Measurements from ENCODE around the gene PTPRA. TPM values are rescaled to one million over a fixed set of nuclear protein-coding genes. Genes with fewer than 3 reads are reported as not detected.

The PTPRA gene
- total RNA-seq, 4 donors from 2014 or later: 18.9 to 32.5 (median 27.3) TPM

- in situ Hi-C loops (cut with MboI; ENCODE audit: low sequenced_read_pairs in 4 of 4) (no loop called here), intact Hi-C loops (cut with DNase I; ENCODE audit: low total_unique reads) (no loop called here)
- ATAC-seq (no peak), DNase-seq (no peak)
- no peak overlapping the region for H3K27ac ChIP-seq
- H3K4me3 ChIP-seq: no peak overlapping the region
- no peaks in the 10 kb centered on the region for H3K9me3 ChIP-seq
- no peak for TF ChIP-seq CTCF (IDR thresholded peaks at IDR 0.05 in 4 of 5, conservative IDR thresholded peaks at IDR 0.05 in 1 of 5)
- TF ChIP-seq POLR2A (IDR thresholded peaks at IDR 0.05): no peak
- no peaks in the 10 kb centered on the region for H3K27me3 ChIP-seq
- no peaks in the 10 kb centered on the region for H3K36me3 ChIP-seq
- peaks cover 0 to 7% of the 10 kb centered on the region in 2 donors for H3K4me1 ChIP-seq
These were observed 26.0 kb downstream of the PTPRA start for GRCh38 chr20:2899243-2899642.

- H3K36me3 ChIP-seq: no peaks in the 10 kb centered on the region
- TF ChIP-seq POLR2A (IDR thresholded peaks at IDR 0.05) (no peak), CTCF (IDR thresholded peaks at IDR 0.05 in 4 of 5, conservative IDR thresholded peaks at IDR 0.05 in 1 of 5) (no peak)
- H3K27me3 ChIP-seq: no peaks in the 10 kb centered on the region
- no peak overlapping the region for H3K4me3 ChIP-seq
- intact Hi-C loops (cut with DNase I; ENCODE audit: low total_unique reads) (no loop called here), in situ Hi-C loops (cut with MboI; ENCODE audit: low sequenced_read_pairs in 4 of 4) (no loop called here)
- no peak overlapping the region for H3K27ac ChIP-seq
- DNase-seq: no peak
- no peaks in the 10 kb centered on the region for H3K9me3 ChIP-seq
- peaks cover 0 to 7% of the 10 kb centered on the region in 2 donors for H3K4me1 ChIP-seq
- no peak for ATAC-seq
These were observed 27.7 kb downstream of the PTPRA start for GRCh38 chr20:2900845-2901592.

GRCh38 chr20:2902291-2902690 lies 29.0 kb downstream of the PTPRA start:
- TF ChIP-seq CTCF (IDR thresholded peaks at IDR 0.05 in 4 of 5, conservative IDR thresholded peaks at IDR 0.05 in 1 of 5) (no peak), POLR2A (IDR thresholded peaks at IDR 0.05) (no peak)
- Histone ChIP-seq H3K36me3 (no peaks in the 10 kb centered on the region), H3K9me3 (no peaks in the 10 kb centered on the region), H3K27me3 (no peaks in the 10 kb centered on the region), H3K4me1 (peaks cover 0 to 13% of the 10 kb centered on the region in 2 donors), H3K27ac (no peak overlapping the region), H3K4me3 (no peak overlapping the region)
- ATAC-seq (no peak), DNase-seq (no peak)
- intact Hi-C loops (cut with DNase I; ENCODE audit: low total_unique reads) (no loop called here), in situ Hi-C loops (cut with MboI; ENCODE audit: low sequenced_read_pairs in 4 of 4) (no loop called here)

GRCh38 chr20:2902818-2903217 lies 29.5 kb downstream of the PTPRA start:
- ATAC-seq (no peak), DNase-seq (no peak)
- peaks cover 0 to 15% of the 10 kb centered on the region in 2 donors for H3K4me1 ChIP-seq
- H3K27me3 ChIP-seq: no peaks in the 10 kb centered on the region
- no peak for TF ChIP-seq POLR2A (IDR thresholded peaks at IDR 0.05)
- TF ChIP-seq CTCF (IDR thresholded peaks at IDR 0.05 in 4 of 5, conservative IDR thresholded peaks at IDR 0.05 in 1 of 5): no peak
- H3K4me3 ChIP-seq: no peak overlapping the region
- intact Hi-C loops (cut with DNase I; ENCODE audit: low total_unique reads): no loop called here
- H3K9me3 ChIP-seq: no peaks in the 10 kb centered on the region
- H3K27ac ChIP-seq: no peak overlapping the region
- in situ Hi-C loops (cut with MboI; ENCODE audit: low sequenced_read_pairs in 4 of 4): no loop called here
- H3K36me3 ChIP-seq: no peaks in the 10 kb centered on the region

Measured in gastrocnemius medialis (tissue), 4 donors.